Suppressor macrophage (primary cell): ENCODE data around the gene HSD17B10.
"Not testable (repeated sequence)": the region's sequence is repeated elsewhere in the genome, so short reads cannot be mapped to it uniquely, and the experiment has no call there.

Source experiments
- DNase-seq, 4 experiments: peaks; one replicate each; pipeline ENCODE4 v3.0.0-alpha.2; 2020 to 2022
- total RNA-seq, 17 experiments: gene quantifications; one replicate each; lab custom pipeline; 2026; ENCODE audit warnings: mixed read lengths in 6 of 17, inconsistent platforms in 3 of 17; lab: John Stamatoyannopoulos, UW

HSD17B10 gene
- 15.4 to 35.9 (median 22.4) reads per million in 17 experiments for total RNA-seq

GRCh38 chrX:53433651-53434639 is at the start of gene HSD17B10:
HSD17B10 (minus strand) TSS chrX:53434370; CDS start chrX:53434345, 25 bp downstream.
- peak; percentile 90 to 95 (median 94) for DNase-seq

- DNase-seq: no peak
Observed at GRCh38 chrX:53483416-53483815, 49.2 kb upstream of the HSD17B10 start.

GRCh38 chrX:53481816-53482465 is 47.8 kb upstream of the HSD17B10 start:
- peak; percentile 45 to 66 (median 58) for DNase-seq

- peak in 3 of 4 experiments; percentile 1 to 33 (median 12) for DNase-seq
Observed at GRCh38 chrX:53481093-53481492, 46.9 kb upstream of the HSD17B10 start.

GRCh38 chrX:53479301-53479700 is 45.1 kb upstream of the HSD17B10 start:
- DNase-seq: no peak

GRCh38 chrX:53476371-53476770 is 42.2 kb upstream of the HSD17B10 start:
- DNase-seq: no peak

GRCh38 chrX:53474707-53475106 is 40.5 kb upstream of the HSD17B10 start:
- peak; percentile 41 to 66 (median 55) for DNase-seq

GRCh38 chrX:53471346-53471745 is 37.2 kb upstream of the HSD17B10 start:
- no peak for DNase-seq

GRCh38 chrX:53468659-53469058 is 34.5 kb upstream of the HSD17B10 start:
- DNase-seq: not testable (repeated sequence)

GRCh38 chrX:53458082-53458481 is 23.9 kb upstream of the HSD17B10 start:
- no peak for DNase-seq

- DNase-seq: peak in 2 of 4 experiments; percentile 47 to 61
Observed at GRCh38 chrX:53456254-53456653, 22.1 kb upstream of the HSD17B10 start.

- peak in 1 of 4 experiments; percentile 3 for DNase-seq
Observed at GRCh38 chrX:53452812-53453211, 18.6 kb upstream of the HSD17B10 start.

- DNase-seq: no peak
Observed at GRCh38 chrX:53449632-53450031, 15.5 kb upstream of the HSD17B10 start.

GRCh38 chrX:53447441-53447840 is 13.3 kb upstream of the HSD17B10 start:
- no peak for DNase-seq

- peak; percentile 42 to 73 (median 64) for DNase-seq
Observed at GRCh38 chrX:53445977-53446376, 11.8 kb upstream of the HSD17B10 start.

- DNase-seq: peak in 3 of 4 experiments; percentile 35 to 52 (median 42)
Observed at GRCh38 chrX:53442322-53442631, 8.1 kb upstream of the HSD17B10 start.

- DNase-seq: peak; percentile 57 to 81 (median 69)
Observed at GRCh38 chrX:53441531-53442321, 7.6 kb upstream of the HSD17B10 start.

- peak; percentile 60 to 74 (median 66) for DNase-seq
Observed at GRCh38 chrX:53440621-53441517, 6.7 kb upstream of the HSD17B10 start.

- DNase-seq: no peak
Observed at GRCh38 chrX:53440101-53440500, 5.9 kb upstream of the HSD17B10 start.

GRCh38 chrX:53438832-53439230 is 4.7 kb upstream of the HSD17B10 start:
- DNase-seq: no peak

- DNase-seq: no peak
Observed at GRCh38 chrX:53438174-53438831, 4.1 kb upstream of the HSD17B10 start.
